WI38 (cell line): ENCODE results near the gene SPNS2.

Experiments
- H3K4me3 ChIP-seq: 2 replicates; pipeline ENCODE4 v1.5.1; 2011; ENCODE audit warnings: low read depth, mild to moderate bottlenecking, control low read depth, low read length
- CTCF ChIP-seq: IDR thresholded peaks from 2 replicates; pipeline ENCODE4 v1.5.1; 2012; ENCODE audit warnings: low read depth, mild to moderate bottlenecking, control low read depth, low read length

SPNS2 gene

DNA sequence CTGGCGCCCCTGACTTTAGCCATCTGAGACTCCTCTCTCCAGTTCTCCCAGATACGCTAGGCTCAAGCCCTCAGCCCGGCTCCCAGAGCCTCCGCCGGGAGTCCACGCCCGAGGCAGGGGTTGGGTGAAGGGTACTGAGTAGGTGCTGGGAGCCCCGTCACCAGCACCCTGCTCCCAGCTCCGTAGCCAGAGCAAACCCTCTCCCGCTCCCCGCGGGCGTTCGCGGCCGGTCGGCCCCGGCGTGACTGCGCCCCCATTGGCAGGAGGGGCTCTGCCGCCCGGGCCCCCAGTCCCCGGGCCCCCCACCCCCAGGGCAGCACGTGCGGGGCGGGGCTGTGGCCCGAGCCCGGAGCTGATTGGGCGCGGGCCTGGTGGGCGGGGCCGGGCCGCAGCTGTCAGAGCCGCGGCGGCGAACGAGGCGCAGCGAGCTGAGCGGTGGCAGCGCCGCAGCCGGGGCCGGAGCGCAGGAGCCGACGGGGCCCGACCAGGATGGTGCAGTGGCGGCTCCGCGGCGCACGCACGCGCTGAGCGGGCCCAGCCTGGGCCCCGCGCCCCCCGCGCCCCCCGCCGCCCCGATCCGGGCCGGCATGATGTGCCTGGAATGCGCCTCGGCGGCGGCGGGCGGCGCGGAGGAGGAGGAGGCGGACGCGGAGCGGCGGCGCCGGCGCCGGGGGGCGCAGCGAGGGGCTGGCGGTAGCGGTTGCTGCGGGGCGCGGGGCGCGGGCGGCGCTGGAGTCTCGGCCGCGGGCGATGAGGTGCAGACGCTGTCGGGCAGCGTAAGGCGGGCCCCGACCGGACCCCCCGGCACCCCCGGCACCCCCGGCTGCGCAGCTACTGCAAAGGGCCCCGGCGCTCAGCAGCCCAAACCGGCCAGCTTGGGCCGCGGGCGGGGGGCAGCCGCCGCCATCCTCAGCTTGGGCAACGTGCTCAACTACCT lies at the start of gene SPNS2:
TSS of gene SPNS2 (plus strand) at position 421 of the 937 bp plus-strand sequence. CDS start at position 588, 167 bp downstream.
- TF ChIP-seq CTCF = no peak
- H3K4me3 ChIP-seq = no peak within 1 kb of the TSS

GRCh38 chr17:4449736-4450135 lies 48.9 kb upstream of the SPNS2 start:
- H3K4me3 ChIP-seq = no peak overlapping the region
- TF ChIP-seq CTCF = no peak

DNA sequence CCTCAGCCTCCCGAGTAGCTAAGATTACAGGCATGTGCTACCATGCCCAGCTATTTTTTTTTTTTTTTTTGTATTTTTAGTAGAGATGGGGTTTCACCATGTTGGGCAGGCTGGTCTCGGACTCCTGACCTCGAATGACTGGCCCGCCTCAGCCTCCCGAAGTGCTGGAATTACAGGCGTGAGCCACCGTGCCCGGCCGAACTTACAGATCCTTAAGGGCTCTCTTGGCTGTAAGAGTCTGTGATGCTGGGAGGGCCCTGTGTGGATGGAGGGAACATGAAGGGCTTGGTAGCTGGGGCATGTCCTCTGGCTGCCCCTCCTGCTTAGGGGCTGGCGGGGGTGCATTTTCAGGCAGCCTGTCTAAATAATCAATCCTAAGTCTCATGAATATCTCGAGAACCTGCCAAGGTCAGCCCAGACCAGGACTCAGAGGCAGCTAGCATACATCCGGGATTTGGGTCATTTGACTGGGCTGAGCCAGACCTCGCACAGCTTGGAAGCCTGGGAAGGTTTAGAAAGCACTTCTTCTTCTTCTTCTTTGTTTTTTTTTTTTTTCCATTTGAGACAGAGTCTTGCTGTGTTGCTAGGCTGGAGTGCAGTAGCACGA lies 47.9 kb upstream of the SPNS2 start:
- TF ChIP-seq CTCF = no peak
- H3K4me3 ChIP-seq = no peak overlapping the region

DNA sequence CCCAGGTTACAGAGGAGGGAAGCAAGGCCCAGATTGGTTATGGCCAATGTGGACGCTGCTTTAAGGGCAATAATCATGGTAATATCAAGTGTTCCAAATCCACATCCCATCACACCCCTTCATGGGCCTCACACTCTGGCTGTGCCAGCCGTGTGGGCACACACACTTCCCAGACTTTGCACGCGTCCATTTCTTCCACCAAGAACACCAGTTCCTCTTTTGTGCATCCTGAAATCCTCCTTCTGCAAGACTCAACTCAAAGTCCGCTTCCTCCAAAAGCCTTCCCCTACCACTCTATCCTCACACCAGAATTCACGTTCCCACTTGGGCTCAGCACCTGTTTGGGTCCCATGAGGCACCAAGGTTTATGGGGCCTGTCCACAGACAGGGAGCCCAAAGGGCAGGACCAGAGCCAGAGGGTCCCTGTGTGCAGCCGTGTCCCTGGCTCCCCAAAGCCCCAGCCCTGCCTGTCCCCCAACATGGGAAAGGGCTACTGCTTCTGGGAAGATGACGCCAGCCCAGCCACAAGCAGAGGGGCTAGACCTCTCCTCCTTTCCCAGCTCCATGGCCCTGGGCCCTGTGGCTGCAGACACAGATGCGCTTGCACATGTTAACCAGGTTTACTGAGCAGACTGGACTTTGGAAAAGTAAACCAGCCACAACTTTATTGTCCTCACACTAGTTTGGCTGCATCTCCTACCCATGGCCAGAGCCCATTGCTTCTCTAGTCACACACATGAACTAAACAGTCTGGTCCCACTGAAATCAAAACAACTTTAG lies 44.7 kb upstream of the SPNS2 start:
- no peak overlapping the region for H3K4me3 ChIP-seq
- TF ChIP-seq CTCF = no peak

- no peak for TF ChIP-seq CTCF
- no peak overlapping the region for H3K4me3 ChIP-seq
These were observed 38.0 kb upstream of the SPNS2 start for GRCh38 chr17:4460661-4461060.

GRCh38 chr17:4463818-4464476 lies 34.7 kb upstream of the SPNS2 start:
- TF ChIP-seq CTCF = no peak
- H3K4me3 ChIP-seq = no peak overlapping the region
